HCT116 (cell line): Measurements from ENCODE around the gene IRF3. TPM values are rescaled to one million over a fixed set of nuclear protein-coding genes. Genes with fewer than 3 reads are reported as not detected.

Source experiments
- ATAC-seq: fragments of 200-7000 bp; cut with Tn5 transposase; 2 replicates; pipeline ENCODE4 v1.9.1; 2020; ENCODE audit warnings: mild to moderate bottlenecking, moderate library complexity
- BruUV-seq: library from RNA; stranded (reverse); fragments of 400-500 nt; replicated peaks from 2 replicates; lab custom pipeline; 2021; lab: Mats Ljungman, UMichigan
- CTCF ChIA-PET: fragments of 300-600 bp; sonication (Branson Sonifier 250); formaldehyde crosslinking; loops from one replicate; lab custom pipeline; 2021; ENCODE audit warnings: antibody characterized with exemption; lab: Charles Lee
- POLR2A ChIA-PET: fragments of 300-600, 350-600 bp; sonication (Branson Sonifier 250); formaldehyde crosslinking; loops from one replicate; lab custom pipeline; 2021; ENCODE audit warnings: antibody characterized with exemption; lab: Charles Lee
- RAD21 ChIA-PET, 2 experiments: fragments of 300-600 bp; sonication (Branson Sonifier 250); formaldehyde crosslinking; loops; one replicate each; lab custom pipeline; 2023; ENCODE audit warnings: low total read pairs in 2 of 2; ENCODE audit not compliant: uncharacterized antibody in 2 of 2, unreplicated experiment in 2 of 2, low non-redundant PET in 1 of 2; lab: Charles Lee
- DNase-seq: peaks from one replicate; pipeline ENCODE4 v3.0.0-alpha.2; 2010; ENCODE audit warnings: low read depth, low spot score
- H2AFZ ChIP-seq: fragments of 200-600 bp; shearing (Covaris generic), sonication (generic); 2 replicates; pipeline ENCODE4 v1.6.1; 2017; ENCODE audit warnings: low read depth, mixed run types, mixed read lengths, antibody characterized with exemption, low read length; ENCODE audit not compliant: poor library complexity, severe bottlenecking
- H3K27ac ChIP-seq: 2 replicates; pipeline ENCODE4 v1.5.1; 2012; ENCODE audit warnings: low read depth, low read length
- H3K27me3 ChIP-seq: fragments of 200-600 bp; sonication (generic); 2 replicates; pipeline ENCODE4 v1.6.1; 2016; ENCODE audit warnings: mixed run types, low read length, mixed read lengths; ENCODE audit not compliant: insufficient read depth
- H3K36me3 ChIP-seq, 2 experiments: fragments of 200-500 bp in 1 of 2; fragments of 200-600 bp in 1 of 2; sonication (Bioruptor generic) in 1 of 2; sonication (generic) in 1 of 2; 2 replicates each; pipeline versions ENCODE4 v1.5.1 to v1.6.1; 2014 to 2016; ENCODE audit warnings: low read length in 2 of 2, inconsistent platforms in 1 of 2, mixed read lengths in 1 of 2, mixed run types in 1 of 2; ENCODE audit not compliant: insufficient read depth in 2 of 2, control insufficient read depth in 1 of 2
- H3K4me1 ChIP-seq, 2 experiments: fragments of 200-600 bp in 1 of 2; sonication (generic) in 1 of 2; 2 replicates each; pipeline versions ENCODE4 v1.5.1 to v1.6.1; 2012 to 2017; ENCODE audit warnings: low read length in 2 of 2, inconsistent platforms in 1 of 2, mild to moderate bottlenecking in 1 of 2, mixed read lengths in 1 of 2, mixed run types in 1 of 2, moderate library complexity in 1 of 2; ENCODE audit not compliant: insufficient read depth in 2 of 2, control insufficient read depth in 1 of 2
- H3K4me2 ChIP-seq: fragments of 200-600 bp; sonication (generic); 2 replicates; pipeline ENCODE4 v1.6.1; 2017; ENCODE audit warnings: mixed run types, low read length, mixed read lengths
- H3K4me3 ChIP-seq, 2 experiments: fragments of 200-600 bp in 1 of 2; sonication (generic) in 1 of 2; replicated peaks in 1 of 2; 2 replicates each; pipeline ENCODE4 v1.5.1; 2011 to 2016; ENCODE audit warnings: low read length in 2 of 2, control low read depth in 1 of 2, low read depth in 1 of 2, mild to moderate bottlenecking in 1 of 2, mixed read lengths in 1 of 2, mixed run types in 1 of 2
- H3K79me2 ChIP-seq: fragments of 200-600 bp; sonication (generic); 2 replicates; pipeline ENCODE4 v1.6.1; 2017; ENCODE audit warnings: mild to moderate bottlenecking, mixed run types, low read length, moderate library complexity, mixed read lengths; ENCODE audit not compliant: insufficient read depth
- H3K9ac ChIP-seq: fragments of 200-600 bp; sonication (generic); 2 replicates; pipeline ENCODE4 v1.6.1; 2016; ENCODE audit warnings: low read length, mixed read lengths
- H3K9me2 ChIP-seq: fragments of 200-600 bp; sonication (generic), shearing (Covaris generic); 2 replicates; pipeline ENCODE4 v1.6.1; 2017; ENCODE audit warnings: mixed run types, mild to moderate bottlenecking, moderate library complexity; ENCODE audit not compliant: insufficient read depth
- H3K9me3 ChIP-seq, 2 experiments: fragments of 200-500 bp in 1 of 2; fragments of 200-600 bp in 1 of 2; sonication (Bioruptor generic) in 1 of 2; sonication (generic) in 1 of 2; 2 replicates each; pipeline ENCODE4 v1.6.1; 2014 to 2017; ENCODE audit warnings: low read length in 2 of 2, mixed read lengths in 2 of 2, inconsistent platforms in 1 of 2, low read depth in 1 of 2, mild to moderate bottlenecking in 1 of 2, mixed run types in 1 of 2, moderate library complexity in 1 of 2; ENCODE audit not compliant: control insufficient read depth in 1 of 2, insufficient read depth in 1 of 2
- H4K20me1 ChIP-seq: fragments of 200-600 bp; sonication (generic), shearing (Covaris generic); 2 replicates; pipeline ENCODE4 v1.6.1; 2017; ENCODE audit warnings: mixed run types, mild to moderate bottlenecking, moderate library complexity; ENCODE audit not compliant: insufficient read depth
- CBX3 ChIP-seq: IDR thresholded peaks from 2 replicates; pipeline ENCODE4 v1.6.1; 2012; ENCODE audit warnings: low read depth
- CEBPB ChIP-seq: IDR thresholded peaks from 2 replicates; pipeline ENCODE4 v1.6.1; 2012; ENCODE audit warnings: low read depth
- EGR1 ChIP-seq: IDR thresholded peaks from 2 replicates; pipeline ENCODE4 v1.6.1; 2012; ENCODE audit warnings: low read depth
- JUND ChIP-seq: IDR thresholded peaks from 2 replicates; pipeline ENCODE4 v1.6.1; 2012
- POLR2A ChIP-seq: IDR thresholded peaks from 2 replicates; pipeline ENCODE4 v1.7.0; 2011; ENCODE audit warnings: borderline replicate concordance; ENCODE audit not compliant: insufficient read depth, insufficient read length; ENCODE audit errors: extremely low read depth
- POLR2AphosphoS5 ChIP-seq: IDR thresholded peaks from 2 replicates; pipeline ENCODE4 v1.6.1; 2011; ENCODE audit warnings: mild to moderate bottlenecking, low read depth, low read length, moderate library complexity
- RAD21 ChIP-seq: IDR thresholded peaks from 2 replicates; pipeline ENCODE4 v1.6.1; 2012; ENCODE audit warnings: low read depth, mild to moderate bottlenecking
- SRF ChIP-seq: IDR thresholded peaks from 2 replicates; pipeline ENCODE4 v1.6.1; 2012; ENCODE audit warnings: low read depth
- TCF7L2 ChIP-seq: IDR thresholded peaks from 2 replicates; pipeline ENCODE4 v1.7.0; 2011; ENCODE audit warnings: borderline replicate concordance, inconsistent platforms; ENCODE audit not compliant: insufficient read depth, insufficient read length; ENCODE audit errors: extremely low read depth
- YY1 ChIP-seq: IDR thresholded peaks from 2 replicates; pipeline ENCODE4 v1.6.1; 2011; ENCODE audit warnings: low read length, low read depth, moderate library complexity, mild to moderate bottlenecking; ENCODE audit not compliant: insufficient replicate concordance; ENCODE audit errors: extremely low read depth
- ZFX ChIP-seq: fragments of 450-650 bp; IDR thresholded peaks from 2 replicates; pipeline ENCODE4 v1.6.1; 2017
- ZNF274 ChIP-seq: fragments of 200-500 bp; sonication (Bioruptor generic); IDR thresholded peaks from 2 replicates; pipeline ENCODE4 v1.6.1; 2014; ENCODE audit warnings: mild to moderate bottlenecking, low read depth, low read length, inconsistent platforms
- intact Hi-C: fragments of 100-400 bp; cut with micrococcal nuclease; formaldehyde crosslinking; loops from 2 replicates; pipeline ENCODE4 v1.10.0; 2022
- total RNA-seq: library from RNA; stranded (reverse); gene quantifications from one replicate; pipeline ENCODE4 v1.2.1, GENCODE V29; 2021; ENCODE audit not compliant: unreplicated experiment
- TF ChIP-seq, protein P1 (sequence below), 3 experiments: fragments of 200-600 bp in 1 of 3; sonication (generic) in 1 of 3; IDR thresholded peaks in 2 of 3; conservative IDR thresholded peaks in 1 of 3; 2 replicates each; pipeline ENCODE4 v1.5.1; 2012 to 2017; ENCODE audit warnings: low read depth in 2 of 3, low read length in 2 of 3, antibody characterized with exemption in 1 of 3, borderline replicate concordance in 1 of 3, control low read depth in 1 of 3, mild to moderate bottlenecking in 1 of 3, mixed read lengths in 1 of 3, mixed run types in 1 of 3, moderate library complexity in 1 of 3; ENCODE audit not compliant: insufficient read depth in 1 of 3
- TF ChIP-seq, protein P2 (sequence below): IDR thresholded peaks from 2 replicates; pipeline ENCODE4 v1.6.1; 2012; ENCODE audit warnings: low read depth

The IRF3 gene
- total RNA-seq, 1 experiment from 2014 or later, result 129 TPM

DNA sequence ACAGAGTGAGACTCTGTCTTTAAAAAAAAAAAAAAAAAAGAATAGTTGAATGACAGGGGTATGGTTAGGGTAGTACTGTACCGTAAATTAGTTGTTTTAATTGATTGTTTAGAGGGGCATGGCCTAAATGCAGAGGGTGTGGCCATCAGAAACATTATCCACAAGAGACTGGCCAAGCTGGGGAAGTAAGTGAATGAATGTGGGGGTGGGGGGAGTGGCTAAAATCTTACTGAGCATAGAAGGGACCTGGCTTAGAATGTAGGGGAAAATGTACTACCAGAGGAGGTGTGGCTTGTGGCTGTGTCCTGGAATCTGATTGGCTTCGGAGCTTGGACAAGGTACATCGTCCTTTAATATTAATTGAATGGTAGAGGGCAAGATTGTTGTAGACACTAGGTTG, 3.9 kb upstream of the IRF3 start:
- RAD21 ChIA-PET, result no interaction called here
- Histone ChIP-seq H3K9me3 (no peaks in the 10 kb centered on the region), H3K27me3 (no peaks in the 10 kb centered on the region), H3K27ac (no peak overlapping the region), H3K36me3 (peaks cover 3 to 19% of the 10 kb centered on the region in 2 experiments; a peak in 2 of 4 replicates), H2AFZ (no peak overlapping the region), H3K9ac (no peak overlapping the region), H3K79me2 (peaks cover 42% of the 10 kb centered on the region), H3K4me1 (peaks cover 13 to 31% of the 10 kb centered on the region in 2 experiments; a peak in 3 of 4 replicates), H4K20me1 (no peaks in the 10 kb centered on the region), H3K4me2 (no peak overlapping the region), H3K9me2 (no peaks in the 10 kb centered on the region), H3K4me3 (no peak overlapping the region)
- CTCF ChIA-PET, result interaction anchor here (0.7 to 1.3 kb wide), 2 partner anchors 11 to 407 kb away, joined by 4 read pairs; no protein-coding TSS in a partner anchor
- no TSS peak for BruUV-seq
- intact Hi-C loops, result no loop called here
- ATAC-seq (no peak), DNase-seq (no peak)
- POLR2A ChIA-PET, result interaction anchor here (1.6 kb wide), 1 partner anchor 27 kb away, joined by 3 read pairs; the partner anchor contains the start of gene SCAF1
- TF ChIP-seq POLR2A, result no peak
- TF ChIP-seq TCF7L2, result no peak
- no peak for TF ChIP-seq JUND
- TF ChIP-seq POLR2AphosphoS5, result no peak
- TF ChIP-seq RAD21, result no peak
- TF ChIP-seq EGR1, result peak; percentile 46; the same call in 1 of the 2 replicates

DNA sequence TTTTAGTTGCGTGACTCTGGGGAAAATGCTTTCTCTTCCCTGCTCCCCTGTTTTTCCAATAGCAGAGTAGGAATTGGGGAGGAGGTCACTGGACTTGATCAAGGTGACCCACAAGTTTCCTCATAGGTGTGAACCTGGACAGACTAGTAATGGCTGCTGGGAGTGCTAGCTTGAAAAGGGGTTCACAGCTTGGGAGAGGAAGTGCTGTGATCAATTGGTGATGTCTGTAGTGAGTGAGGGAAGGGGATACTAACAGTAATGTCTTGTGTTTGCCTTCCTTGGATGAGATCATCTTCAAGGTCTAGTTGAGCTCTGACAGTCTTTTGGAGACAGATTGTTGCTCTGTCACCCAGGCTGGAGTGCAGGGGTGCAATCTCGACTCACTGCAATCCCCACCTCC, 1.8 kb upstream of the IRF3 start:
- DNase-seq (no peak), ATAC-seq (no peak)
- Histone ChIP-seq H3K27me3 (no peaks in the 10 kb centered on the region), H2AFZ (no peak overlapping the region), H3K27ac (no peak overlapping the region), H3K4me1 (peaks cover 12 to 41% of the 10 kb centered on the region in 2 experiments; a peak in 3 of 4 replicates), H3K36me3 (peaks cover 3 to 29% of the 10 kb centered on the region in 2 experiments; a peak in 3 of 4 replicates), H3K4me2 (peak overlapping the region; percentile 78), H4K20me1 (no peaks in the 10 kb centered on the region), H3K9me2 (no peaks in the 10 kb centered on the region), H3K79me2 (peaks cover 58% of the 10 kb centered on the region), H3K4me3 (peak overlapping the region; percentile 90 to 95; a peak in 3 of 4 replicates), H3K9me3 (no peaks in the 10 kb centered on the region), H3K9ac (peak overlapping the region; percentile 91)
- no TSS peak for BruUV-seq
- RAD21 ChIA-PET, result no interaction called here
- POLR2A ChIA-PET, result no interaction called here
- CTCF ChIA-PET, result interaction anchor here (0.6 kb wide), 1 partner anchor 126 kb away, joined by 3 read pairs; no protein-coding TSS in a partner anchor
- intact Hi-C loops, result no loop called here
- TF ChIP-seq POLR2AphosphoS5 (no peak), CEBPB (no peak), YY1 (no peak), ZNF274 (no peak), SRF (no peak), ZFX (no peak), EGR1 (no peak), CBX3 (no peak), TCF7L2 (no peak)
- TF ChIP-seq, protein P1, sequence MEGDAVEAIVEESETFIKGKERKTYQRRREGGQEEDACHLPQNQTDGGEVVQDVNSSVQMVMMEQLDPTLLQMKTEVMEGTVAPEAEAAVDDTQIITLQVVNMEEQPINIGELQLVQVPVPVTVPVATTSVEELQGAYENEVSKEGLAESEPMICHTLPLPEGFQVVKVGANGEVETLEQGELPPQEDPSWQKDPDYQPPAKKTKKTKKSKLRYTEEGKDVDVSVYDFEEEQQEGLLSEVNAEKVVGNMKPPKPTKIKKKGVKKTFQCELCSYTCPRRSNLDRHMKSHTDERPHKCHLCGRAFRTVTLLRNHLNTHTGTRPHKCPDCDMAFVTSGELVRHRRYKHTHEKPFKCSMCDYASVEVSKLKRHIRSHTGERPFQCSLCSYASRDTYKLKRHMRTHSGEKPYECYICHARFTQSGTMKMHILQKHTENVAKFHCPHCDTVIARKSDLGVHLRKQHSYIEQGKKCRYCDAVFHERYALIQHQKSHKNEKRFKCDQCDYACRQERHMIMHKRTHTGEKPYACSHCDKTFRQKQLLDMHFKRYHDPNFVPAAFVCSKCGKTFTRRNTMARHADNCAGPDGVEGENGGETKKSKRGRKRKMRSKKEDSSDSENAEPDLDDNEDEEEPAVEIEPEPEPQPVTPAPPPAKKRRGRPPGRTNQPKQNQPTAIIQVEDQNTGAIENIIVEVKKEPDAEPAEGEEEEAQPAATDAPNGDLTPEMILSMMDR (IDR thresholded peaks at IDR 0.05 in 2 of 3, conservative IDR thresholded peaks at IDR 0.05 in 1 of 3; ENCODE audit: borderline replicate concordance in 1 of 3, insufficient read depth in 1 of 3, low read depth in 2 of 3, low read length in 2 of 3), result no peak
- TF ChIP-seq, protein P2, sequence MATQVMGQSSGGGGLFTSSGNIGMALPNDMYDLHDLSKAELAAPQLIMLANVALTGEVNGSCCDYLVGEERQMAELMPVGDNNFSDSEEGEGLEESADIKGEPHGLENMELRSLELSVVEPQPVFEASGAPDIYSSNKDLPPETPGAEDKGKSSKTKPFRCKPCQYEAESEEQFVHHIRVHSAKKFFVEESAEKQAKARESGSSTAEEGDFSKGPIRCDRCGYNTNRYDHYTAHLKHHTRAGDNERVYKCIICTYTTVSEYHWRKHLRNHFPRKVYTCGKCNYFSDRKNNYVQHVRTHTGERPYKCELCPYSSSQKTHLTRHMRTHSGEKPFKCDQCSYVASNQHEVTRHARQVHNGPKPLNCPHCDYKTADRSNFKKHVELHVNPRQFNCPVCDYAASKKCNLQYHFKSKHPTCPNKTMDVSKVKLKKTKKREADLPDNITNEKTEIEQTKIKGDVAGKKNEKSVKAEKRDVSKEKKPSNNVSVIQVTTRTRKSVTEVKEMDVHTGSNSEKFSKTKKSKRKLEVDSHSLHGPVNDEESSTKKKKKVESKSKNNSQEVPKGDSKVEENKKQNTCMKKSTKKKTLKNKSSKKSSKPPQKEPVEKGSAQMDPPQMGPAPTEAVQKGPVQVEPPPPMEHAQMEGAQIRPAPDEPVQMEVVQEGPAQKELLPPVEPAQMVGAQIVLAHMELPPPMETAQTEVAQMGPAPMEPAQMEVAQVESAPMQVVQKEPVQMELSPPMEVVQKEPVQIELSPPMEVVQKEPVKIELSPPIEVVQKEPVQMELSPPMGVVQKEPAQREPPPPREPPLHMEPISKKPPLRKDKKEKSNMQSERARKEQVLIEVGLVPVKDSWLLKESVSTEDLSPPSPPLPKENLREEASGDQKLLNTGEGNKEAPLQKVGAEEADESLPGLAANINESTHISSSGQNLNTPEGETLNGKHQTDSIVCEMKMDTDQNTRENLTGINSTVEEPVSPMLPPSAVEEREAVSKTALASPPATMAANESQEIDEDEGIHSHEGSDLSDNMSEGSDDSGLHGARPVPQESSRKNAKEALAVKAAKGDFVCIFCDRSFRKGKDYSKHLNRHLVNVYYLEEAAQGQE, result no peak
